GM12878 (cell line): ENCODE measurements around the gene TARBP1. TPM values are rescaled to one million over a fixed set of nuclear protein-coding genes. Genes with fewer than 3 reads are reported as not detected.

Experiments
- ATAC-seq: fragments of 200-7000 bp; cut with Tn5 transposase; 3 replicates; pipeline ENCODE4 v1.9.1; 2020; ENCODE audit warnings: mild to moderate bottlenecking, moderate library complexity
- BruUV-seq: library from RNA; stranded (reverse); fragments of 400-500 nt; replicated peaks from 2 replicates; lab custom pipeline; 2021; lab: Mats Ljungman, UMichigan
- CTCF ChIA-PET: fragments of 300-600 bp; sonication (Branson Sonifier 250); formaldehyde crosslinking; extraction: SDS; loops from one replicate; lab custom pipeline; 2021; ENCODE audit warnings: inconsistent platforms; lab: Yijun Ruan, JAX
- POLR2A ChIA-PET: fragments of 350-600 bp; formaldehyde crosslinking; extraction: SDS; loops from one replicate; lab custom pipeline; 2021; ENCODE audit warnings: inconsistent platforms; lab: Charles Lee
- RAD21 ChIA-PET: fragments of 300-600 bp; sonication (Branson Sonifier 250); formaldehyde crosslinking; loops from one replicate; lab custom pipeline; 2023; ENCODE audit warnings: antibody characterized with exemption; ENCODE audit not compliant: unreplicated experiment; lab: Charles Lee
- SMC1A ChIA-PET: fragments of 300-600 bp; sonication (Branson Sonifier 250); formaldehyde crosslinking; loops from one replicate; lab custom pipeline; 2023; ENCODE audit not compliant: unreplicated experiment, uncharacterized antibody; lab: Charles Lee
- DNase-seq: peaks from one replicate; pipeline ENCODE4 v3.0.0-alpha.2; 2011; ENCODE audit warnings: low read depth, low spot score
- FAIRE-seq: peaks from 3 replicates; lab custom pipeline; 2011; peaks lifted over from hg19 to GRCh38; lab: Jason Lieb, UNC
- H2AFZ ChIP-seq: 2 replicates; pipeline ENCODE4 v1.6.0; 2011; ENCODE audit warnings: low read depth, low read length, control low read depth; ENCODE audit not compliant: control insufficient read depth
- H3K27ac ChIP-seq: 2 replicates; pipeline ENCODE4 v1.5.1; 2011; ENCODE audit warnings: control low read depth; ENCODE audit not compliant: control insufficient read depth, insufficient read depth
- H3K27me3 ChIP-seq, 2 experiments: replicated peaks in 1 of 2; 2 replicates each; pipeline versions ENCODE4 v1.6.0 to v1.6.1; 2011; ENCODE audit warnings: low read length in 1 of 2; ENCODE audit not compliant: control insufficient read depth in 2 of 2, insufficient read depth in 2 of 2
- H3K36me3 ChIP-seq, 2 experiments: 2 replicates each; pipeline ENCODE4 v1.5.1; 2011; ENCODE audit warnings: low read length in 1 of 2; ENCODE audit not compliant: control insufficient read depth in 2 of 2, insufficient read depth in 2 of 2
- H3K4me1 ChIP-seq: 2 replicates; pipeline ENCODE4 v1.6.1; 2011; ENCODE audit warnings: mild to moderate bottlenecking, low read length, moderate library complexity, mixed read lengths; ENCODE audit not compliant: control insufficient read depth, insufficient read depth
- H3K4me2 ChIP-seq: 2 replicates; pipeline ENCODE4 v1.6.0; 2011; ENCODE audit warnings: control low read depth; ENCODE audit not compliant: control insufficient read depth, insufficient read depth
- H3K4me3 ChIP-seq: fragments of 200-600 bp; sonication (generic); 2 replicates; pipeline ENCODE4 v1.5.1; 2016
- H3K79me2 ChIP-seq: 2 replicates; pipeline ENCODE4 v1.6.0; 2011; ENCODE audit warnings: low read length; ENCODE audit not compliant: control insufficient read depth, insufficient read depth
- H3K9ac ChIP-seq: 2 replicates; pipeline ENCODE4 v1.8.0; 2011; ENCODE audit warnings: low read length, control low read depth, mixed read lengths; ENCODE audit not compliant: control insufficient read depth, insufficient read depth
- H3K9me3 ChIP-seq: replicated peaks from 3 replicates; pipeline ENCODE4 v1.5.1; 2011; ENCODE audit warnings: mild to moderate bottlenecking, low read length; ENCODE audit not compliant: control insufficient read depth, insufficient read depth
- H4K20me1 ChIP-seq: 2 replicates; pipeline ENCODE4 v1.6.0; 2011; ENCODE audit not compliant: control insufficient read depth, insufficient read depth
- BACH1 ChIP-seq: fragments of 450-650 bp; IDR thresholded peaks from 2 replicates; pipeline ENCODE4 v1.6.1; 2017; ENCODE audit warnings: mild to moderate bottlenecking, borderline replicate concordance
- CREB1 ChIP-seq: IDR thresholded peaks from 2 replicates; pipeline ENCODE4 v1.6.1; 2012; ENCODE audit warnings: low read depth, mild to moderate bottlenecking, inconsistent platforms
- FOS ChIP-seq: IDR thresholded peaks from 3 replicates; pipeline ENCODE4 v1.6.1; 2011; ENCODE audit warnings: borderline replicate concordance; ENCODE audit not compliant: insufficient read length; ENCODE audit errors: extremely low read depth
- FOXK2 ChIP-seq: fragments of 450-650 bp; IDR thresholded peaks from 2 replicates; pipeline ENCODE4 v1.6.1; 2017; ENCODE audit warnings: mild to moderate bottlenecking, moderate library complexity
- MEF2B ChIP-seq: fragments of 450-650 bp; IDR thresholded peaks from 2 replicates; pipeline ENCODE4 v1.6.1; 2018; ENCODE audit warnings: mild to moderate bottlenecking, moderate library complexity; ENCODE audit not compliant: partially characterized antibody, poor library complexity, severe bottlenecking
- MXI1 ChIP-seq: fragments of 150-350 bp; IDR thresholded peaks from 2 replicates; pipeline ENCODE4 v1.6.1; 2011; ENCODE audit warnings: low read depth, mild to moderate bottlenecking, inconsistent platforms, low read length, improper control_type of control experiment
- NFIC ChIP-seq: IDR thresholded peaks from 2 replicates; pipeline ENCODE4 v1.6.1; 2012; ENCODE audit warnings: low read depth, mild to moderate bottlenecking, inconsistent platforms, low read length, moderate library complexity
- NFYA ChIP-seq: IDR thresholded peaks from 2 replicates; pipeline ENCODE4 v1.6.1; 2011; ENCODE audit warnings: low read depth, mild to moderate bottlenecking, low read length, improper control_type of control experiment, borderline replicate concordance
- PAX5 ChIP-seq: IDR thresholded peaks from 2 replicates; pipeline ENCODE4 v1.6.1; 2011; ENCODE audit warnings: low read depth, low read length, borderline replicate concordance
- RAD51 ChIP-seq: fragments of 450-650 bp; IDR thresholded peaks from 2 replicates; pipeline ENCODE4 v1.6.1; 2016; ENCODE audit warnings: moderate library complexity, mild to moderate bottlenecking, inconsistent platforms
- SPI1 ChIP-seq: IDR thresholded peaks from 2 replicates; pipeline ENCODE4 v1.6.1; 2011; ENCODE audit warnings: low read depth, mild to moderate bottlenecking, low read length, moderate library complexity, borderline replicate concordance; ENCODE audit not compliant: insufficient read depth
- SREBF1 ChIP-seq: IDR thresholded peaks from 2 replicates; pipeline ENCODE4 v1.6.1; 2012; ENCODE audit warnings: mild to moderate bottlenecking, low read length
- SUZ12 ChIP-seq: fragments of 200-600 bp; sonication (generic); IDR thresholded peaks from one replicate; pipeline ENCODE4 v1.6.1; 2018; ENCODE audit warnings: antibody characterized with exemption, mild to moderate bottlenecking; ENCODE audit not compliant: unreplicated experiment
- ZNF592 ChIP-seq: fragments of 450-650 bp; IDR thresholded peaks from 2 replicates; pipeline ENCODE4 v1.6.1; 2017; ENCODE audit warnings: mild to moderate bottlenecking, moderate library complexity
- WGBS: methylation state at CpG from one replicate; pipeline ENCODE4 v1.1.6; 2016; ENCODE audit warnings: low lambda C conversion rate; ENCODE audit not compliant: insufficient replicate concordance, insufficient coverage; ENCODE audit errors: missing lambda C conversion rate; 5-methylcytosine and 5-hydroxymethylcytosine counted together
- in situ Hi-C: fragments of 300-500 bp; cut with MboI; formaldehyde crosslinking; loops from 9 replicates; pipeline ENCODE4 v1.14.3; 2018; ENCODE audit warnings: mixed read lengths
- intact Hi-C: fragments of 100-400 bp; cut with micrococcal nuclease; formaldehyde crosslinking; loops from one replicate; pipeline ENCODE4 v1.14.2; 2022; ENCODE audit not compliant: unreplicated experiment
- polyA plus RNA-seq, 11 experiments: library from polyadenylated mRNA; depleted of rRNA in 4 of 11; unstranded in 6 of 11; stranded (reverse) in 5 of 11; fragments of >200 nt; fragmentation: Nextera tagmentation in 4 of 11; fragmentation: Illumina TruSeq in 1 of 11; extraction: Ambion mirVana in 4 of 11; extraction: Trizol in 1 of 11; gene quantifications; 1 replicate in 1 of 11; 2 replicates in 10 of 11; pipeline versions ENCODE4 v1.2.1 to v1.2.3, GENCODE V29; 2011 to 2016; ENCODE audit warnings: inconsistent platforms in 2 of 11, missing spikeins in 2 of 11, low read depth in 1 of 11
- total RNA-seq, 4 experiments: library from RNA; depleted of rRNA in 3 of 4; stranded (reverse); fragments of >200 nt in 3 of 4; fragmentation: Illumina TruSeq in 1 of 4; extraction: Trizol in 1 of 4; gene quantifications; 2 replicates each; pipeline versions ENCODE4 v1.2.1 to v1.2.3, GENCODE V29; 2013 to 2021
- TF ChIP-seq, protein P1 (sequence below): fragments of 450-650 bp; formaldehyde crosslinking; IDR thresholded peaks from 2 replicates; pipeline ENCODE4 v1.4.0; 2020; ENCODE audit warnings: mild to moderate bottlenecking, moderate library complexity

The TARBP1 gene
- total and polyA plus RNA-seq, 10 of the 15 experiments (the other 5 are each of a cell fraction or from before 2014, with no cell fraction given): 10.8 to 94.4 (median 35.3) TPM

- TF ChIP-seq, protein P1, sequence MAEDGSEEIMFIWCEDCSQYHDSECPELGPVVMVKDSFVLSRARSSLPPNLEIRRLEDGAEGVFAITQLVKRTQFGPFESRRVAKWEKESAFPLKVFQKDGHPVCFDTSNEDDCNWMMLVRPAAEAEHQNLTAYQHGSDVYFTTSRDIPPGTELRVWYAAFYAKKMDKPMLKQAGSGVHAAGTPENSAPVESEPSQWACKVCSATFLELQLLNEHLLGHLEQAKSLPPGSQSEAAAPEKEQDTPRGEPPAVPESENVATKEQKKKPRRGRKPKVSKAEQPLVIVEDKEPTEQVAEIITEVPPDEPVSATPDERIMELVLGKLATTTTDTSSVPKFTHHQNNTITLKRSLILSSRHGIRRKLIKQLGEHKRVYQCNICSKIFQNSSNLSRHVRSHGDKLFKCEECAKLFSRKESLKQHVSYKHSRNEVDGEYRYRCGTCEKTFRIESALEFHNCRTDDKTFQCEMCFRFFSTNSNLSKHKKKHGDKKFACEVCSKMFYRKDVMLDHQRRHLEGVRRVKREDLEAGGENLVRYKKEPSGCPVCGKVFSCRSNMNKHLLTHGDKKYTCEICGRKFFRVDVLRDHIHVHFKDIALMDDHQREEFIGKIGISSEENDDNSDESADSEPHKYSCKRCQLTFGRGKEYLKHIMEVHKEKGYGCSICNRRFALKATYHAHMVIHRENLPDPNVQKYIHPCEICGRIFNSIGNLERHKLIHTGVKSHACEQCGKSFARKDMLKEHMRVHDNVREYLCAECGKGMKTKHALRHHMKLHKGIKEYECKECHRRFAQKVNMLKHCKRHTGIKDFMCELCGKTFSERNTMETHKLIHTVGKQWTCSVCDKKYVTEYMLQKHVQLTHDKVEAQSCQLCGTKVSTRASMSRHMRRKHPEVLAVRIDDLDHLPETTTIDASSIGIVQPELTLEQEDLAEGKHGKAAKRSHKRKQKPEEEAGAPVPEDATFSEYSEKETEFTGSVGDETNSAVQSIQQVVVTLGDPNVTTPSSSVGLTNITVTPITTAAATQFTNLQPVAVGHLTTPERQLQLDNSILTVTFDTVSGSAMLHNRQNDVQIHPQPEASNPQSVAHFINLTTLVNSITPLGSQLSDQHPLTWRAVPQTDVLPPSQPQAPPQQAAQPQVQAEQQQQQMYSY (CRISPR knock-in tag): no peak
- TF ChIP-seq MXI1: no peak
- TF ChIP-seq FOS: no peak
- no peak for TF ChIP-seq SUZ12
- TF ChIP-seq, all 136 proteins: peak for 0
Measured at GRCh38 chr1:234434706-234435105, 44.3 kb downstream of the TARBP1 start (continued).

DNA sequence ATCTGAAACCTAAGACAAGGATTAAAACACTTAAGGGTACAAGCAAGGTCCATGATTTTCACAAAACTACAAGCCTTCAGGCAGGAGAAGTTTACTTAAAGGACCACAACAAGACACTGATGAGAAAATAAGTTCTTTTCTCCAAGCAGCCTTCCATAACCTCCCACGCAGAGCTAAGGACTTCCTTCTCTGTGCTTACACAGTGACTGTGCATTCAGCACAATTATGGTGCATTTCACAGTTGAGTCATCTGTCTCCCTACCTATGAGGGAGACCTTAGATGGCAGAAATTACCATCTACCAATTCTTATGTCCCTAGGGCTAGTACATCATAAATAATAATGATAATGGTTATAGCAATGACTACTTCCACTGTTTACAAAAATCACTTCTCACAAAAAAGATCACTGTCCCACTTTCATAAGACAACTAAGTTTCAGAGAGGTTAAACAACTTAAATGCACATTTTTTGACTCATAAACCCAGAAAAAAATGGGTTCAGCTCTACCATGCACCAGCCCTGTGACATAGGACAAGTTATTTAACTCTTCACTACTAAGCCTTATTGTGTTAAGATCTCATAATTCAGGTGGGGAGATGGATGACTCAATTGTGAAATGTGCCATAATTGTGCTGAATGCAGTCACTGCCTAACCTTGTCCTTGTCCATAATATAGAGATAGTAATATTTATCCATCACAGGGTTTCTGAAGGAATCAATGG lies 45.3 kb downstream of the TARBP1 start:
- Histone ChIP-seq H3K9ac (no peak overlapping the region), H3K27me3 (no peaks in the 10 kb centered on the region), H2AFZ (no peak overlapping the region), H3K27ac (no peak overlapping the region), H3K4me2 (no peak overlapping the region), H3K9me3 (no peaks in the 10 kb centered on the region), H3K4me1 (peaks cover 7% of the 10 kb centered on the region), H3K4me3 (no peak overlapping the region), H3K36me3 (peaks cover 7 to 32% of the 10 kb centered on the region in 2 experiments), H3K79me2 (no peaks in the 10 kb centered on the region; the same call in 1 of the 2 replicates), H4K20me1 (no peaks in the 10 kb centered on the region)
- DNase-seq: peak; percentile 26
- ChIA-PET RAD21 (no interaction called here), POLR2A (no interaction called here), CTCF (interaction anchor here (0.9 kb wide), 1 partner anchor 20 kb away, joined by 3 read pairs; no protein-coding TSS in a partner anchor), SMC1A (interaction anchor here (0.6 to 1.0 kb wide), 3 partner anchors 21 to 48 kb away, joined by 3 to 4 read pairs (median 4); no protein-coding TSS in a partner anchor)
- no TSS peak for BruUV-seq
- in situ Hi-C loops (no loop called here), intact Hi-C loops (no loop called here)
- ATAC-seq: peak; percentile 81
- FAIRE-seq: no peak
- 0% methylated on average over 1 of the region's 1 CpG for WGBS
- TF ChIP-seq PAX5: peak; percentile 87
- TF ChIP-seq NFIC: no peak
- 0 out of 2 replicates have a peak, but pooled peaks have one; percentile 19 for TF ChIP-seq CREB1
- no peak for TF ChIP-seq MEF2B
- TF ChIP-seq BACH1: peak; percentile 81; the same call in 1 of the 2 replicates
- TF ChIP-seq FOXK2: no peak
- no peak for TF ChIP-seq ZNF592
- peak; percentile 9; the same call in 1 of the 2 replicates for TF ChIP-seq SPI1
- no peak for TF ChIP-seq SREBF1
- no peak for TF ChIP-seq NFYA
- TF ChIP-seq RAD51: no peak
